ENCODE results near the gene MYO1E.
"Not testable (repeated sequence)": the region's sequence is repeated elsewhere in the genome, so short reads cannot be mapped to it uniquely, and the experiment has no call there.

The MYO1E gene

DNA sequence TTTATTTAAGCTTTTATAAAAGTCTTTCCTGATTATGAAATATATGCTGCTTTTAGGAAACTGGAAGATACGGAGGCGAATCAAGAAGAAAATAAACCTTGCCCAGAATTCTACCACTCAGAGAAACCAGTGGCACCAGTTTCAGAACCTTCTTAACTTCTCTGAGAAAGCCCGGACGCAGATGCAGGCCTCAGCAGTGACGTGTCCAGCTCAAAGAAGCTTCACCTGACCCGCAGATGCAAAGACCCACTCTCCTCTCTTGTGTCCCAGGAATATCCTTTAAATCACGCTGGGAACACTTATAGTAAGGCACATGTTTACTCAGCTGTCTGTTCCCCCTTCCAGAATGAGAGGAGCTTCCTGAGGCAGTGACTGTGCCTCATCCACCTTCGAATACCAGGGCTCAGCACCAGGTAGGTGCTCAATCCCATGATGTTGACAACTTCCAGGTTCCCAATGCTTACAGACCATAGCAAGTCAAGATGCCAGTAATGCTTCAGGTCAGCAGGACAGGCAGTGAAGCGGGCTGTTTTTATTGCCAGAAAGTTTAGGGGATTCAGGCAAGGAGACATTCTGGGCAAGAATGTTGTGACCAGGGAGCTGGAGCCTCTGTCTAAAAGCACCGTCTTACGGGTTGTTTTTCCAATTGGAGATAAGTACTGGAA is 205.9 kb downstream of the MYO1E start:
- TF ChIP-seq, protein P1, sequence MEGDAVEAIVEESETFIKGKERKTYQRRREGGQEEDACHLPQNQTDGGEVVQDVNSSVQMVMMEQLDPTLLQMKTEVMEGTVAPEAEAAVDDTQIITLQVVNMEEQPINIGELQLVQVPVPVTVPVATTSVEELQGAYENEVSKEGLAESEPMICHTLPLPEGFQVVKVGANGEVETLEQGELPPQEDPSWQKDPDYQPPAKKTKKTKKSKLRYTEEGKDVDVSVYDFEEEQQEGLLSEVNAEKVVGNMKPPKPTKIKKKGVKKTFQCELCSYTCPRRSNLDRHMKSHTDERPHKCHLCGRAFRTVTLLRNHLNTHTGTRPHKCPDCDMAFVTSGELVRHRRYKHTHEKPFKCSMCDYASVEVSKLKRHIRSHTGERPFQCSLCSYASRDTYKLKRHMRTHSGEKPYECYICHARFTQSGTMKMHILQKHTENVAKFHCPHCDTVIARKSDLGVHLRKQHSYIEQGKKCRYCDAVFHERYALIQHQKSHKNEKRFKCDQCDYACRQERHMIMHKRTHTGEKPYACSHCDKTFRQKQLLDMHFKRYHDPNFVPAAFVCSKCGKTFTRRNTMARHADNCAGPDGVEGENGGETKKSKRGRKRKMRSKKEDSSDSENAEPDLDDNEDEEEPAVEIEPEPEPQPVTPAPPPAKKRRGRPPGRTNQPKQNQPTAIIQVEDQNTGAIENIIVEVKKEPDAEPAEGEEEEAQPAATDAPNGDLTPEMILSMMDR (IDR thresholded peaks at IDR 0.05) = no peak
- no peak for TF ChIP-seq ZFX (IDR thresholded peaks at IDR 0.05; ENCODE audit: borderline replicate concordance)
- H3K27ac ChIP-seq = no peak overlapping the region

DNA sequence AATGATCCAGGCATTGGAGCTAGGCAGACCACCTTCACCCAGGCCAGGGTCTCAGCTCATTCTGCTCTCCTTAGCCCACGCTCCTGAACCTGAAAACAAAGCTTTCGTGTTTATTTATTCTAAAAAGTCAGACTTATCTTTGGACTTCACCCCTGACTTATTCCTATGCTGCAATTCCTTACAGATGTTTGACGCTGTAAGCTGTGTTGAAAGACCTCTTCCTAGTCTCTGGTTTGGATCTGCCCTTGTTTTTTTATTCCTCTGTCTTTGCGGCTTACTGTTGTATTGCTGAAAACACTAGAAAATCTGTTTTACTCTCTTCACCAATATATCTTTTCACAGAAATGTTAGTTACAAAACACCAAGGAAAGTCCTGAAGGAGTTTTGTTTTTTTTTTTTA is 206.5 kb downstream of the MYO1E start:
- H3K27ac ChIP-seq = no peak overlapping the region
- TF ChIP-seq, protein P1 (IDR thresholded peaks at IDR 0.05) = no peak
- no peak for TF ChIP-seq ZFX (IDR thresholded peaks at IDR 0.05; ENCODE audit: borderline replicate concordance)

GRCh38 chr15:59165726-59166125 is 206.9 kb downstream of the MYO1E start:
- H3K27ac ChIP-seq = no peak overlapping the region
- no peak for TF ChIP-seq ZFX (IDR thresholded peaks at IDR 0.05; ENCODE audit: borderline replicate concordance)
- TF ChIP-seq, protein P1 (IDR thresholded peaks at IDR 0.05) = no peak

DNA sequence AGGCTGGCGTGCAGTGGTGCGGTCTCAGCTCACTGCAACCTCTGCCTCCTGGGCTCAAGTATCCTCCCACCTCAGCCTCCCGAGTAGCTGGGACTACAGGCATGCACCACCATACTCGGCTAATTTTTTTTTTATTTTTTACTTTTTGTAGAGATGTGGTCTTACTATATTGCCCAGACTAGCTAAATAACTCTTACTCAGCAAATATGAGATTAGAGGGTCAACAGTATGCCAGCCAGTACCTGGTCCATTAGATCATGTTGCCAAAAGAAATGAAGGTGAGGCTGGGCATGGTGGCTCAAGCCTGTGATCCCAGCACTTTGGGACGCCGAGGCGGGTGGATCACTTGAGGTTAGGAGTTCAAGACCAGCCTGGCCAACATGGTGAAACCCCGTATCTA is 210.6 kb downstream of the MYO1E start:
- not testable (repeated sequence) for H3K27ac ChIP-seq

- no peak overlapping the region for H3K27ac ChIP-seq
- TF ChIP-seq, protein P1 (IDR thresholded peaks at IDR 0.05) = peak; percentile 45
- TF ChIP-seq ZFX (IDR thresholded peaks at IDR 0.05; ENCODE audit: borderline replicate concordance) = no peak
Observed at GRCh38 chr15:59160880-59161593, 211.6 kb downstream of the MYO1E start.

DNA sequence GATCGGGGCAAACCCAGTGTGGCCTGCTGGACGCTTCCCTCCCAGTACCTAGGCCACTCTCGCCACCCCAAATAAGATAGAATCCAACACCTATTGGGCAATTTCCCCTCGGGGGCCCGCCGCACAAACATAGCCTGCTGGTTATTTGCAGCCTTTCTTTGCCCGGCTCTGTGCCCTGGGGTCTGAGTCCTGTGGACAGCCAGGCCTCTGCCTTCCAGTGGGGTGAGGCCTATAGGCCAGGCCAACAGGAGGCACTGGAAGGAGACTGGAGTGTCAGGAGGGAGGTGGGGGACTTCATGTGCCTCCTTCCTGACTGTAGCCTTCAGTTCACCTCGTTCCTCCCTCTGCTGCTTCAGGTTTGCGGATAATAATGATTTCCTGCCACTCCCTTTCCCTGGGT is 213.5 kb downstream of the MYO1E start:
- no peak overlapping the region for H3K27ac ChIP-seq
- TF ChIP-seq, protein P1 (IDR thresholded peaks at IDR 0.05) = no peak
- TF ChIP-seq ZFX (IDR thresholded peaks at IDR 0.05; ENCODE audit: borderline replicate concordance) = no peak

- no peak for TF ChIP-seq ZFX (IDR thresholded peaks at IDR 0.05; ENCODE audit: borderline replicate concordance)
- TF ChIP-seq, protein P1 (IDR thresholded peaks at IDR 0.05) = no peak
- H3K27ac ChIP-seq = no peak overlapping the region
Observed at GRCh38 chr15:59158701-59159034, 214.0 kb downstream of the MYO1E start.
